ENCODE data around the gene ME1.
"Not testable (repeated sequence)": the region's sequence is repeated elsewhere in the genome, so short reads cannot be mapped to it uniquely, and the experiment has no call there.

Gene ME1

DNA sequence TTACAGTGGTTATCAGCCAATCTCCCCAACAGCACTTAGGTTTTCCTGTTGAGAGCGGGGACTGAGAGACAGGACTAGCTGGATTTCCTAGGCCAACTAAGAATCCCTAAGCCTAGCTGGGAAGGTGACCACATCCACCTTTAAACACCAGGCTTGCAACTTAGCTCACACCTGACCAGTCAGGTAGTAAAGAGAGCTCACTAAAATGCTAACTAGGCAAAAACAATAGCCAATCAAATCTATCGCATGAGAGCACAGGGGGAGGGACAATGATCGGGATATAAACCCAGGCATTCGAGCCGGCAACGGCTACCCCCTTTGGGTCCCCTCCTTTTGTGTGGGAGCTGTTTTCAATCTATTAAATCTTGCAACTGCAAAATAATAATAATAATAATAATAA lies 19.2 kb upstream of the ME1 start:
- H3K4me3 Mint-ChIP-seq, DNase-seq, H3K27me3 Mint-ChIP-seq, H3K27ac Mint-ChIP-seq, H3K9me3 Mint-ChIP-seq, H3K36me3 Mint-ChIP-seq, H3K4me1 Mint-ChIP-seq, CTCF ChIA-PET: not testable (repeated sequence)

GRCh38 chr6:83444086-83444699 lies 13.3 kb upstream of the ME1 start:
- CTCF ChIA-PET, H3K4me3 Mint-ChIP-seq, H3K4me1 Mint-ChIP-seq, H3K27ac Mint-ChIP-seq, DNase-seq, H3K36me3 Mint-ChIP-seq, H3K27me3 Mint-ChIP-seq, H3K9me3 Mint-ChIP-seq: not testable (repeated sequence)

- no peaks in the 10 kb centered on the region for H3K9me3 Mint-ChIP-seq
- no peaks in the 10 kb centered on the region for H3K36me3 Mint-ChIP-seq
- no peaks in the 10 kb centered on the region for H3K4me1 Mint-ChIP-seq
- no peak overlapping the region for H3K27ac Mint-ChIP-seq
- DNase-seq = no peak
- CTCF ChIA-PET = no interaction called here
- no peaks in the 10 kb centered on the region for H3K27me3 Mint-ChIP-seq
- H3K4me3 Mint-ChIP-seq = no peak overlapping the region
These were observed 12.7 kb upstream of the ME1 start for GRCh38 chr6:83443516-83443915.

DNA sequence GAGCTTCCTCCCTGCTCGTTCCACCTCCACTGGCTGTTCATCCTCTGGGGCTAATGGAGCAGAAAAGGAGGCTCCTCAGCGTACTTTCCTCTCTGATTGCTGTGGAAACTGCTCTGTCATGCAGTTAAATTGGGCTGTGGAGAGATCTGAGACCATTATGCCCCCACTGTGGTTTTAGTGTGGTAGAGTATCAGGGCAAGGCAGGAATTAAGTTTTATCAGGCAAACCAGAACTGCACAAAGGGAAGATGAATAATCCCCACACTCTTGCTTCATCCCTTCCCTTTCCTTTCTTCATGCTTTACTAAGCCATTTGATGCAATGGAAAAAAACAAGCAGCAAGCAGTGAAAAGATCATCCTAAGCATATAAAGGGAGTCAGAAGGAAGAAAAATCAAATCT lies 11.9 kb upstream of the ME1 start:
- Mint-ChIP-seq H3K27ac (no peak overlapping the region), H3K36me3 (no peaks in the 10 kb centered on the region), H3K4me3 (no peak overlapping the region), H3K27me3 (no peaks in the 10 kb centered on the region), H3K4me1 (no peaks in the 10 kb centered on the region), H3K9me3 (no peaks in the 10 kb centered on the region)
- no peak for DNase-seq
- CTCF ChIA-PET = no interaction called here

GRCh38 chr6:83439201-83439600 lies 8.3 kb upstream of the ME1 start:
- no peaks in the 10 kb centered on the region for H3K27me3 Mint-ChIP-seq
- H3K9me3 Mint-ChIP-seq = no peaks in the 10 kb centered on the region
- no peaks in the 10 kb centered on the region for H3K36me3 Mint-ChIP-seq
- CTCF ChIA-PET = no interaction called here
- no peak overlapping the region for H3K27ac Mint-ChIP-seq
- no peak overlapping the region for H3K4me3 Mint-ChIP-seq
- DNase-seq = no peak
- no peaks in the 10 kb centered on the region for H3K4me1 Mint-ChIP-seq

DNA sequence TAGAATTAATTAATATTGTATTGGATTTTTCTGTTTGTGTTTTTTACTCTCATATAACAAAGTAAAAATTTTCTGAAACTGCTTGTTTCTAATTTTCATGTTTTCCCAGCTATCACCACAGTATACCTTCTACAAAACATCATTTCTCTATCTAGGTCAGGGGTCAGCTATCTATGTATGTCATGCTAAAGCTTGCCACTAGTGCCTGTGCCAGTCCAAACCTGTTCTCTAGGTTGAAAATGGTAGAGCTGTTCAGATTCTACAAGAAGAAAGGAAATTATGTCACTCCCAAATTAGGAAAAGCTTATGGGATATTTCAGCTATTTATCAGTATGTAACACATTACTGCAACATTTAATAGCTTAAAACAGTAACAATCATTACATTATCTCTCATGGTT lies 5.8 kb upstream of the ME1 start:
- CTCF ChIA-PET = interaction anchor here (0.6 kb wide), 1 partner anchor 20 kb away, joined by 4 read pairs; no protein-coding TSS in a partner anchor
- Mint-ChIP-seq H3K36me3 (no peaks in the 10 kb centered on the region), H3K27ac (no peak overlapping the region), H3K4me1 (no peaks in the 10 kb centered on the region), H3K4me3 (no peak overlapping the region), H3K9me3 (no peaks in the 10 kb centered on the region), H3K27me3 (peaks cover 2% of the 10 kb centered on the region)
- no peak for DNase-seq

GRCh38 chr6:83433177-83433576 lies 2.3 kb upstream of the ME1 start:
- Mint-ChIP-seq H3K36me3 (no peaks in the 10 kb centered on the region), H3K27ac (no peak overlapping the region), H3K4me3 (no peak overlapping the region), H3K27me3 (peaks cover 23% of the 10 kb centered on the region), H3K4me1 (no peaks in the 10 kb centered on the region), H3K9me3 (no peaks in the 10 kb centered on the region)
- CTCF ChIA-PET = no interaction called here
- no peak for DNase-seq

- Mint-ChIP-seq H3K27me3 (peaks cover 23% of the 10 kb centered on the region), H3K27ac (no peak overlapping the region), H3K4me3 (no peak overlapping the region), H3K36me3 (no peaks in the 10 kb centered on the region), H3K9me3 (no peaks in the 10 kb centered on the region), H3K4me1 (no peaks in the 10 kb centered on the region)
- no peak for DNase-seq
- CTCF ChIA-PET = no interaction called here
These were observed 1.8 kb upstream of the ME1 start for GRCh38 chr6:83432636-83433035.

DNA sequence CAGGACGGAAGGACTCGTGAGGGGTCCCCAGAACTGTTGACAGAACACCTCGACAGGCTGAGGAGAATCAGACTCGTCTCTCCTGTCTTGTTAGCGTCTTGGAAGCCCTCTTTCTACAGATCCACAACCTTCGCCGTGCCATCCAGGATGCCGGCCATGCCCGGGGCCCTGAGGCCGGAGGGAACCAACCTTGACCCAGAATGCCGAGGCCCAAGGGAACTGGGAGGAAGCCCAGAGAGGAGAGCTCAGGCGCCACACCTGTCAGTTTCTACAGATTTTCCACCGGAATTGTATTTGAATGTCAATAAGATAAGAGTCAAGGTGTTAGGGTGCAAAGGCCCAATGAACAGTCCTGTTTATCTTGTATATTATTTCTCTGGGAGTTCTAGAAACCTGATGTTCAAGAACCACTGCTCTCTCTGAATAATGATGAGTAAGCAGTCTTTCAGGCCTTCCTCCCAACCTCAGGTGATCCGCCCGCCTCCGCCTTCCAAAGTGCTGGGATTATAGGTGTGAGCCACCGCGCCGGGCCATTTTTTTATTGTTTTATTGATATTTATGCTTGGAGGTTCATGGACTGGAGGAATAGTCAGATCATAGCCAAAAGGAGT lies 799 bp upstream of the ME1 start:
- DNase-seq = no peak
- Mint-ChIP-seq H3K36me3 (no peaks in the 10 kb centered on the region), H3K4me3 (no peak overlapping the region), H3K9me3 (no peaks in the 10 kb centered on the region), H3K4me1 (no peaks in the 10 kb centered on the region), H3K27me3 (peaks cover 23% of the 10 kb centered on the region), H3K27ac (no peak overlapping the region)
- CTCF ChIA-PET = no interaction called here

DNA sequence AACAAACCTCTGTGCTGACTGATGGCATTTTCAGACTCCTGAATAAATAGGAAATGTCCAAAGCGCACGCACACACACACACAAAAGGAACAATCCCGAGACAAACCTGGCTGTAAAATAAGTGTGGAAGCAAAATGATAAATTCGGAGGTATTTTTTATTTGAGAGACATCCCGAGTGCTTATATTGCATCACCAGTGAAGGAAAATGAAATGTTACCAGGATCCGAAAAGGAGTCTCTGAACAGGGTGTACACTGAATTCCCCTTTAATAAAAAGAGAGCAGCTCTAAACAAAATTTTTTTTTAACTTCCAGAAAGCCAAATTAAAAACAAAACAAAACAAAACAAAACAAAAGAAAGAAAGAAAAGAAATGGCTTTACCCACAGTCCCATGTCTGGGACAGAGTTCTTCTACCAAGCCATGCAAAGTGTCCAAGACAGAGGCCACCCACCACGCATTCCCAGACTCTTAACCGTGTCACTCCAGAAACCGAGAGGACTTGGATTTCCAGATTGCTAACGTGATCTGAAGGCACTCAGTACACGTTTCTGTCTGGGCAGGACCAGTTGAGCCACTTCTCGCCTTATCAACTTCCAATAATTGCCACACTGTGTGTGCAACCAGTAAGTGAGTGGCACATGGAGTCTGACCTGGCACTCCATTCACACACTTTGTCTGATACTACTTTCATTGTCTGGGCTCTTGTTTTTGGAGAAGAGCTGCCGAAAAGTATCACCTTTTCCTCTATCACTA lies 817 bp downstream of the ME1 start:
- H3K27ac Mint-ChIP-seq = no peak overlapping the region
- peaks cover 3% of the 10 kb centered on the region for H3K9me3 Mint-ChIP-seq

GRCh38 chr6:83429269-83429668 lies 1.6 kb downstream of the ME1 start:
- Mint-ChIP-seq H3K27me3 (peaks cover 23% of the 10 kb centered on the region), H3K9me3 (peaks cover 5% of the 10 kb centered on the region), H3K27ac (no peak overlapping the region), H3K4me1 (no peaks in the 10 kb centered on the region), H3K4me3 (no peak overlapping the region), H3K36me3 (no peaks in the 10 kb centered on the region)
- DNase-seq = no peak
- CTCF ChIA-PET = no interaction called here

More for the DNA sequence above, 817 bp downstream of the ME1 start:
- Mint-ChIP-seq H3K27me3 (peaks cover 23% of the 10 kb centered on the region), H3K4me3 (no peak overlapping the region), H3K4me1 (no peaks in the 10 kb centered on the region), H3K36me3 (no peaks in the 10 kb centered on the region)
- CTCF ChIA-PET = no interaction called here
- no peak for DNase-seq

GRCh38 chr6:83424392-83425018 lies 6.3 kb downstream of the ME1 start:
- Mint-ChIP-seq H3K36me3 (no peaks in the 10 kb centered on the region), H3K4me3 (no peak overlapping the region), H3K9me3 (peaks cover 5% of the 10 kb centered on the region), H3K27ac (no peak overlapping the region), H3K4me1 (no peaks in the 10 kb centered on the region), H3K27me3 (no peaks in the 10 kb centered on the region)
- no peak for DNase-seq
- CTCF ChIA-PET = no interaction called here

DNA sequence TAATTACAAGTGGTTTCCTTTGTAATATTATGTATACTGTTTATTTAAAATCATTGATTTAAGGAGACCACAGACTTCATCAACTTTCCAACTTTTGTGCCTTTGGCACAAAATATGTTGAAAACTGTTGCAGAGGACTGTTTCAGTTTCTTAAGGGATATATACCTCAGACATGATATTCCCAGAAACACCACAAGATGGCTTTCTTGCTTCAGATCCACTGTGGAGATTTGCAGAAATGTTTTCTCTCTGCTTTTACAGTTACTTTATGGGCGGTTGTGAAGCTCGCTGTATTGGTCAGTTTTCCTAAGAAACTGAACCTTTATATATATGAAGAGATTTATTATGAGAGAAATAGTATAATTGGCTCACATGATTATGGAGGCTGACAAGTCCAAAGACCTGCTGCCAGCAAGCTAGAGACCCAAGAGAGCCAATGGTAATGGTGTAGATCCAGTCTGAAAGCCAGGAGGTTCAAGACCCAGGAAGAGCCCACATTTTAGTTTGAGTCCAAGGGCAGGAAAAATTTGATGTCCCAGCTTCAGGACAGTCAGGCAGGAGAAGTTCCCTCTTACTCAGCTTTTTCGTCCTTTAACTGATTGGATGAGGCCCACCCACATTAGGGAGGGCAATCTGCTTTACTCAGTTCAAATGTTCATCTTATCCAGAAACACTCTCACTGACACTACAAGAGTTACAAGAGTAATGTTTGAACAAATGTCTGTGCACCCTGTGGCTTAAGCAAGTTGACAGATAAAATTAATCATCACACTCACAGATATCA lies 12.8 kb downstream of the ME1 start:
- no peak overlapping the region for H3K27ac Mint-ChIP-seq
- no peaks in the 10 kb centered on the region for H3K36me3 Mint-ChIP-seq

GRCh38 chr6:83413068-83413467 lies 17.8 kb downstream of the ME1 start:
- Mint-ChIP-seq H3K4me1 (no peaks in the 10 kb centered on the region), H3K36me3 (no peaks in the 10 kb centered on the region), H3K27me3 (no peaks in the 10 kb centered on the region), H3K9me3 (no peaks in the 10 kb centered on the region), H3K4me3 (no peak overlapping the region), H3K27ac (no peak overlapping the region)
- no peak for DNase-seq
- CTCF ChIA-PET = no interaction called here

More for the DNA sequence above, 12.8 kb downstream of the ME1 start:
- no peak for DNase-seq
- Mint-ChIP-seq H3K4me3 (no peak overlapping the region), H3K27me3 (no peaks in the 10 kb centered on the region), H3K9me3 (no peaks in the 10 kb centered on the region), H3K4me1 (no peaks in the 10 kb centered on the region)
- CTCF ChIA-PET = interaction anchor here (1.7 kb wide), 1 partner anchor 96 kb away, joined by 5 read pairs; no protein-coding TSS in a partner anchor

All from activated naive CD4-positive, alpha-beta T cell treated with anti-CD3 and anti-CD28 coated beads, Interleukin-2, amount 10 ng/mL, durations not matched to agents 7 days and 5 days (primary cell).